Breast epithelium (tissue), 4 donors: ENCODE data around the gene ANTXR1. TPM values are rescaled to one million over a fixed set of nuclear protein-coding genes. Genes with fewer than 3 reads are reported as not detected.

Experiments used
- DNase-seq, 2 donors: peaks; one replicate each; pipeline ENCODE4 v3.0.0-alpha.2; 2019; ENCODE audit warnings: low spot score in 2 of 2
- H3K27ac ChIP-seq, 2 donors: fragments of 200-600 bp; sonication (generic) in 1 of 2; one replicate each; pipeline ENCODE4 v1.5.1; 2016 to 2019; ENCODE audit warnings: mild to moderate bottlenecking in 1 of 2
- H3K27me3 ChIP-seq, 2 donors: fragments of 200-600 bp; sonication (generic) in 1 of 2; one replicate each; pipeline versions ENCODE4 v1.5.1 to v1.6.0; 2017 to 2019; ENCODE audit warnings: control low read depth in 1 of 2, mild to moderate bottlenecking in 1 of 2
- H3K36me3 ChIP-seq: fragments of 200-600 bp; one replicate; pipeline ENCODE4 v1.5.1; 2019
- H3K4me1 ChIP-seq, 2 donors: fragments of 200-600 bp; sonication (generic); one replicate each; pipeline ENCODE4 v1.5.1; 2016 to 2019; ENCODE audit warnings: control low read depth in 1 of 2
- H3K4me3 ChIP-seq, 3 donors: fragments of 200-600 bp; sonication (generic); 1 replicate in 2 of 3; 2 replicates in 1 of 3; pipeline ENCODE4 v1.5.1; 2016 to 2019; ENCODE audit warnings: mild to moderate bottlenecking in 3 of 3, moderate library complexity in 2 of 3
- H3K9me3 ChIP-seq, 2 donors: fragments of 200-600 bp; sonication (generic) in 1 of 2; one replicate each; pipeline ENCODE4 v1.5.1; 2016 to 2019; ENCODE audit warnings: control low read depth in 1 of 2
- POLR2A ChIP-seq: fragments of 450-650 bp; IDR thresholded peaks from one replicate; pipeline ENCODE4 v1.6.1; 2016; ENCODE audit warnings: antibody characterized with exemption, mild to moderate bottlenecking, moderate library complexity
- POLR2AphosphoS5 ChIP-seq, 3 donors: sonication (generic); formaldehyde crosslinking; IDR thresholded peaks; one replicate each; pipeline ENCODE4 v1.6.1; 2017; ENCODE audit warnings: antibody characterized with exemption in 3 of 3
- intact Hi-C: fragments of 100-400 bp; cut with DNase I; formaldehyde crosslinking; loops from one replicate; pipeline ENCODE4 v1.15.1; 2023; ENCODE audit warnings: low total_unique reads
- total RNA-seq, 3 donors: library from RNA; depleted of rRNA; stranded (reverse); fragments of >200 nt; gene quantifications; one replicate each; pipeline ENCODE4 v1.1.0, GENCODE V29; 2016
- TF ChIP-seq, protein P1 (sequence below), 3 donors: fragments of 450-650 bp; IDR thresholded peaks; one replicate each; pipeline ENCODE4 v1.5.1; 2016 to 2017; ENCODE audit warnings: antibody characterized with exemption in 3 of 3, mild to moderate bottlenecking in 3 of 3, moderate library complexity in 3 of 3

The ANTXR1 gene
- total RNA-seq, 3 donors from 2014 or later, result 52.7 to 72.8 (median 68.8) TPM

- Histone ChIP-seq H3K27ac (peak overlapping the region in 1 of 2 donors; percentile 8), H3K36me3 (no peaks in the 10 kb centered on the region), H3K9me3 (no peaks in the 10 kb centered on the region), H3K4me1 (no peaks in the 10 kb centered on the region), H3K4me3 (no peak overlapping the region), H3K27me3 (no peaks in the 10 kb centered on the region)
- no peak for TF ChIP-seq POLR2A
- intact Hi-C loops, result no loop called here
- DNase-seq, result no peak
Observed at GRCh38 chr2:69055688-69056470, 42.9 kb downstream of the ANTXR1 start.

DNA sequence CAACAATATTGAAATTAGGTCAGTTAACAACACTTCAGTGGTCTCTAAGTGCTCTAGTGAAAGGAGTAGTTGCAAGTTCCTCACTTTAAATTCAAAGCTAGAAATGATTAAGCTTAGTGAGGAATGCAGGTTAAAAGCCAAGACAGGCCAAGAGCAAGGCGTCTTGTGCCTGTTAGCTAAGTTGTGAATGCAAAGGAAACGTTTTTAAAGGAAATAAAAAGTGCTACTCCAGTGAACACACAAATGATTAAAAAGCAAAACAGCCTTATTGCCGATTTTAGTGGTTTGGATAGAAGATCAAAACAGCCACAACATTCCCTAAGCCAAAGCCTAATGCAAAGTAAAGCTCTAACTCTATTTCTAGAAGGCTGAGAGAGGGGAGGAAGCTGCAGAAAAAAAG, 44.7 kb downstream of the ANTXR1 start:
- Histone ChIP-seq H3K4me3 (no peak overlapping the region), H3K9me3 (no peaks in the 10 kb centered on the region), H3K27me3 (no peaks in the 10 kb centered on the region), H3K36me3 (no peaks in the 10 kb centered on the region), H3K27ac (peak overlapping the region in 1 of 2 donors; percentile 8), H3K4me1 (no peaks in the 10 kb centered on the region)
- no peak for DNase-seq
- TF ChIP-seq POLR2AphosphoS5 (IDR thresholded peaks at IDR 0.05) (no peak), POLR2A (no peak)
- TF ChIP-seq, protein P1, sequence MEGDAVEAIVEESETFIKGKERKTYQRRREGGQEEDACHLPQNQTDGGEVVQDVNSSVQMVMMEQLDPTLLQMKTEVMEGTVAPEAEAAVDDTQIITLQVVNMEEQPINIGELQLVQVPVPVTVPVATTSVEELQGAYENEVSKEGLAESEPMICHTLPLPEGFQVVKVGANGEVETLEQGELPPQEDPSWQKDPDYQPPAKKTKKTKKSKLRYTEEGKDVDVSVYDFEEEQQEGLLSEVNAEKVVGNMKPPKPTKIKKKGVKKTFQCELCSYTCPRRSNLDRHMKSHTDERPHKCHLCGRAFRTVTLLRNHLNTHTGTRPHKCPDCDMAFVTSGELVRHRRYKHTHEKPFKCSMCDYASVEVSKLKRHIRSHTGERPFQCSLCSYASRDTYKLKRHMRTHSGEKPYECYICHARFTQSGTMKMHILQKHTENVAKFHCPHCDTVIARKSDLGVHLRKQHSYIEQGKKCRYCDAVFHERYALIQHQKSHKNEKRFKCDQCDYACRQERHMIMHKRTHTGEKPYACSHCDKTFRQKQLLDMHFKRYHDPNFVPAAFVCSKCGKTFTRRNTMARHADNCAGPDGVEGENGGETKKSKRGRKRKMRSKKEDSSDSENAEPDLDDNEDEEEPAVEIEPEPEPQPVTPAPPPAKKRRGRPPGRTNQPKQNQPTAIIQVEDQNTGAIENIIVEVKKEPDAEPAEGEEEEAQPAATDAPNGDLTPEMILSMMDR (IDR thresholded peaks at IDR 0.05), result no peak
- intact Hi-C loops, result no loop called here

DNA sequence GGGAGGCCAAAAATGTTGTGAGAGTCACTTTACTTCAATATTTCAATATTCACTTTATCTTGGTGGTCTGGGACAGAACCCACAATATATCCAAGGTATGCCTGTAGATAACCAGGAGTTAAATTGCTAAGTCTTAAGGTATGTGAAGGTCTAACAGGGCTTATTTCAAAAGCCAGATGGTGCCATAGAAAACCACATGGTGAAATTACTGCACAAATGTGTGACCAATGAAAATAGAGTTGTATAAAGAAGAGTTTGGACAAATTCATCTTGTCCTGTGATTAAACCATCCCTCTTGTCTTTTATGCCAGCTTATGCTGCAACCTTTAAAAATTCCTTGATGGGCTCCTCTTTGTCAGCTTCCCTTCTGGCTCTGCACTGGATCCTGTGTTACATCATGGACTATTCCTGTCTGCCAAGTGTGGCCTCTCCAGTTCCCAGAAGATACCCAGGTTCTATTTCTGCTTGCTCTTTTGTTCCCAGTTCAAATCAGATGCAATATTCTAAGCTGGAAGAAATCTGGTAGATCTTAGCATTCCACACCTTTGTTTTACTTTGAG, 46.8 kb downstream of the ANTXR1 start:
- no peak for TF ChIP-seq POLR2A
- TF ChIP-seq, protein P1 (IDR thresholded peaks at IDR 0.05), result no peak
- no peak for TF ChIP-seq POLR2AphosphoS5 (IDR thresholded peaks at IDR 0.05)
- DNase-seq, result no peak
- Histone ChIP-seq H3K4me3 (no peak overlapping the region), H3K27ac (no peak overlapping the region), H3K4me1 (no peaks in the 10 kb centered on the region), H3K36me3 (no peaks in the 10 kb centered on the region), H3K27me3 (no peaks in the 10 kb centered on the region), H3K9me3 (no peaks in the 10 kb centered on the region)
- intact Hi-C loops, result no loop called here

- Histone ChIP-seq H3K4me1 (no peaks in the 10 kb centered on the region), H3K27me3 (no peaks in the 10 kb centered on the region), H3K27ac (no peak overlapping the region), H3K4me3 (no peak overlapping the region), H3K9me3 (no peaks in the 10 kb centered on the region), H3K36me3 (no peaks in the 10 kb centered on the region)
- TF ChIP-seq, protein P1 (IDR thresholded peaks at IDR 0.05), result no peak
- TF ChIP-seq POLR2A, result no peak
- no peak for TF ChIP-seq POLR2AphosphoS5 (IDR thresholded peaks at IDR 0.05)
- intact Hi-C loops, result no loop called here
- DNase-seq, result no peak
Observed at GRCh38 chr2:69060938-69061501, 48.0 kb downstream of the ANTXR1 start.

- no peaks in the 10 kb centered on the region for H3K27me3 ChIP-seq
- H3K4me1 ChIP-seq, result no peaks in the 10 kb centered on the region
- H3K9me3 ChIP-seq, result no peaks in the 10 kb centered on the region
- intact Hi-C loops, result no loop called here
- H3K36me3 ChIP-seq, result no peaks in the 10 kb centered on the region
- no peak for TF ChIP-seq POLR2AphosphoS5 (IDR thresholded peaks at IDR 0.05)
- TF ChIP-seq, protein P1 (IDR thresholded peaks at IDR 0.05), result no peak
- TF ChIP-seq POLR2A, result no peak
- no peak overlapping the region for H3K4me3 ChIP-seq
- H3K27ac ChIP-seq, result no peak overlapping the region
- DNase-seq, result no peak
Observed at GRCh38 chr2:69061525-69061924, 48.5 kb downstream of the ANTXR1 start.
